ENCODE data around the gene UBE2E2. TPM values are rescaled to one million over a fixed set of nuclear protein-coding genes. Genes with fewer than 3 reads are reported as not detected.

UBE2E2 gene
- total RNA-seq, 2 experiments from 2014 or later, result 41.1 to 48.8 TPM

- Histone ChIP-seq H3K9me3 (ENCODE audit: low read length) (no peaks in the 10 kb centered on the region), H4K20me1 (ENCODE audit: insufficient read depth, low read length) (no peaks in the 10 kb centered on the region), H3K36me3 (ENCODE audit: insufficient read depth, low read length) (no peaks in the 10 kb centered on the region), H3K27ac (ENCODE audit: low read depth, low read length, poor library complexity, severe bottlenecking) (no peak overlapping the region), H3K9me2 (ENCODE audit: insufficient read depth, low read length) (no peaks in the 10 kb centered on the region), H3K4me3 (ENCODE audit: low read depth, low read length, poor library complexity, severe bottlenecking) (no peak overlapping the region), H2AFZ (ENCODE audit: low read length) (no peak overlapping the region), H3K4me1 (ENCODE audit: insufficient read depth, low read length, poor library complexity, severe bottlenecking) (peaks cover 16% of the 10 kb centered on the region), H3K79me2 (ENCODE audit: insufficient read depth, low read depth, low read length) (no peaks in the 10 kb centered on the region), H3K4me2 (ENCODE audit: low read length) (no peak overlapping the region)
- CTCF ChIA-PET (ENCODE audit: unreplicated experiment), result no interaction called here
- intact Hi-C loops (cut with micrococcal nuclease; ENCODE audit: unreplicated experiment), result no loop called here
- no peak for DNase-seq (ENCODE audit: low spot score)
- TF ChIP-seq EZH2phosphoT487 (IDR thresholded peaks at IDR 0.05; ENCODE audit: borderline replicate concordance, low read depth, low read length) (no peak), CTCF (conservative IDR thresholded peaks at IDR 0.05; ENCODE audit: low read length) (no peak)
- BruUV-seq (replicated peaks), result no TSS peak
- POLR2A ChIA-PET, result interaction anchor here (0.6 to 1.2 kb wide), 4 partner anchors 12 to 785 kb away, joined by 3 to 8 read pairs (median 6); no protein-coding TSS in a partner anchor
Measured at GRCh38 chr3:23189187-23189586, 13.9 kb upstream of the UBE2E2 start.

DNA sequence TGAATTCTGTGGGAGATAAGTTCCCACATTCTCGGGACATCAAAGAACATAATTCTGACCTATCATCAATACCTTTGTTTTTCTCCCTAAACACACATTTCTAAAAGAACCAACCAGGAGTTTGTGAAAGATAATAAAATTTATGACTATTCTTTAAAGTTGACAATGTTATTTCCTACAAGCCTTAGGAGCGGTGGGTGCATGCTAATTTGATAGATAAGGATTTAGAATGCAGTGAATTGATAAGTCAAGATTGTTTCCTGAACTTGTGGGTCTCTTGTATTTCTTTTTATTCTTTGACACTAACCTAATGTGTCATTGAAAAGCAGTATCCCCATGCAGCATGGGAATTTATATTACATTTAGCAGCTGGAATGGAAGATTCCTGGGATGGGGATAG, 10.3 kb upstream of the UBE2E2 start:
- no peak overlapping the region for H2AFZ ChIP-seq (ENCODE audit: low read length)
- H3K9me2 ChIP-seq (ENCODE audit: insufficient read depth, low read length), result no peaks in the 10 kb centered on the region
- H3K79me2 ChIP-seq (ENCODE audit: insufficient read depth, low read depth, low read length), result no peaks in the 10 kb centered on the region
- ChIA-PET CTCF (ENCODE audit: unreplicated experiment) (no interaction called here), POLR2A (interaction anchor here (1.1 kb wide), 1 partner anchor 27 kb away, joined by 5 read pairs; no protein-coding TSS in a partner anchor)
- BruUV-seq (replicated peaks), result no TSS peak
- intact Hi-C loops (cut with micrococcal nuclease; ENCODE audit: unreplicated experiment), result no loop called here
- DNase-seq (ENCODE audit: low spot score), result no peak
- peaks cover 7% of the 10 kb centered on the region for H3K4me1 ChIP-seq (ENCODE audit: insufficient read depth, low read length, poor library complexity, severe bottlenecking)
- H3K4me2 ChIP-seq (ENCODE audit: low read length), result no peak overlapping the region
- H3K9me3 ChIP-seq (ENCODE audit: low read length), result no peaks in the 10 kb centered on the region
- H3K27ac ChIP-seq (ENCODE audit: low read depth, low read length, poor library complexity, severe bottlenecking), result no peak overlapping the region
- no peaks in the 10 kb centered on the region for H4K20me1 ChIP-seq (ENCODE audit: insufficient read depth, low read length)
- TF ChIP-seq EZH2phosphoT487 (IDR thresholded peaks at IDR 0.05; ENCODE audit: borderline replicate concordance, low read depth, low read length) (no peak), CTCF (conservative IDR thresholded peaks at IDR 0.05; ENCODE audit: low read length) (no peak)
- H3K4me3 ChIP-seq (ENCODE audit: low read depth, low read length, poor library complexity, severe bottlenecking), result no peak overlapping the region
- no peaks in the 10 kb centered on the region for H3K36me3 ChIP-seq (ENCODE audit: insufficient read depth, low read length)

DNA sequence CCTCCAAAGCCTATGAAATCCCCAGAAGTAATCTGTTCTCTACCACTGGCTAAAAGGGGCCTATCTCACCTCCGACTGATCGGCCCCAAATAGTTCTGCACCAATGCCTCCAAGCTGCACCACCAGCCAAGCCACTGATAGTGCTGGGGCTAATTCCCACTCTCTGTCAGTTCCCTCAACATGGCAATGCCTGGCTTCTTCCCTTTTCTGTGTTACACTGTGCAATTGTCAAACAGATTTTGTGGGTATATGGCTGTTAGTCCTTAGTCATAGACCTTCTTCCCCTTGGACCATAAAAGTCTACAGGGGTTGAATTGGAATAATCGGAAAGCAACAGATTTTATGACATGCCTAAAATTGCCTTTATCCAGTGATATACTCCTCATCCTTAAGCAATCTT, 9.3 kb upstream of the UBE2E2 start:
- DNase-seq (ENCODE audit: low spot score), result no peak

More for the DNA sequence above, 9.3 kb upstream of the UBE2E2 start:
- Histone ChIP-seq H3K27ac (ENCODE audit: low read depth, low read length, poor library complexity, severe bottlenecking) (no peak overlapping the region), H3K4me3 (ENCODE audit: low read depth, low read length, poor library complexity, severe bottlenecking) (no peak overlapping the region), H3K36me3 (ENCODE audit: insufficient read depth, low read length) (no peaks in the 10 kb centered on the region), H3K9me2 (ENCODE audit: insufficient read depth, low read length) (no peaks in the 10 kb centered on the region), H3K79me2 (ENCODE audit: insufficient read depth, low read depth, low read length) (no peaks in the 10 kb centered on the region), H3K4me2 (ENCODE audit: low read length) (no peak overlapping the region), H3K4me1 (ENCODE audit: insufficient read depth, low read length, poor library complexity, severe bottlenecking) (peaks cover 7% of the 10 kb centered on the region), H3K9me3 (ENCODE audit: low read length) (no peaks in the 10 kb centered on the region), H2AFZ (ENCODE audit: low read length) (no peak overlapping the region), H4K20me1 (ENCODE audit: insufficient read depth, low read length) (no peaks in the 10 kb centered on the region)
- ChIA-PET CTCF (ENCODE audit: unreplicated experiment) (no interaction called here), POLR2A (interaction anchor here (1.1 kb wide), 1 partner anchor 28 kb away, joined by 5 read pairs; no protein-coding TSS in a partner anchor)
- intact Hi-C loops (cut with micrococcal nuclease; ENCODE audit: unreplicated experiment), result no loop called here
- TF ChIP-seq EZH2phosphoT487 (IDR thresholded peaks at IDR 0.05; ENCODE audit: borderline replicate concordance, low read depth, low read length) (no peak), CTCF (conservative IDR thresholded peaks at IDR 0.05; ENCODE audit: low read length) (no peak)
- BruUV-seq (replicated peaks), result no TSS peak

Measured in OCI-LY7 (cell line).